Activated CD4-positive, alpha-beta memory T cell treated with anti-CD3 and anti-CD28 coated beads, Interleukin-2, amount 10 ng/mL, durations not matched to agents 7 days and 5 days (primary cell): ENCODE data around the gene SMURF2. TPM values are rescaled to one million over a fixed set of nuclear protein-coding genes. Genes with fewer than 3 reads are reported as not detected.
A peak's percentile ranks its signal among the peaks of the same experiment; 100 is the strongest.

Experiments
- CTCF ChIA-PET: fragments of 350-600 bp; sonication (Branson Sonifier 250); formaldehyde crosslinking; loops from one replicate; lab custom pipeline; 2021; ENCODE audit warnings: antibody characterized with exemption, inconsistent platforms; lab: Charles Lee
- POLR2A ChIA-PET: fragments of 350-600 bp; sonication (Branson Sonifier 250); formaldehyde crosslinking; loops from one replicate; lab custom pipeline; 2021; ENCODE audit warnings: antibody characterized with exemption; lab: Charles Lee
- DNase-seq: peaks from one replicate; pipeline ENCODE4 v3.0.0-alpha.2; 2020
- H3K27ac Mint-ChIP-seq: one replicate; pipeline ENCODE4 v1.8.0; 2021; ENCODE audit warnings: mild to moderate bottlenecking, mixed read lengths
- H3K27me3 Mint-ChIP-seq: one replicate; pipeline ENCODE4 v1.8.0; 2021; ENCODE audit warnings: mixed read lengths
- H3K36me3 Mint-ChIP-seq: one replicate; pipeline ENCODE4 v1.8.0; 2021; ENCODE audit warnings: low read depth, mixed read lengths
- H3K4me1 Mint-ChIP-seq: one replicate; pipeline ENCODE4 v1.8.0; 2021; ENCODE audit warnings: mixed read lengths
- H3K4me3 Mint-ChIP-seq: one replicate; pipeline ENCODE4 v1.8.0; 2021; ENCODE audit warnings: mild to moderate bottlenecking, mixed read lengths
- H3K9me3 Mint-ChIP-seq: one replicate; pipeline ENCODE4 v1.8.0; 2021; ENCODE audit warnings: mixed read lengths
- total RNA-seq, 2 experiments: library from RNA; stranded (reverse); gene quantifications; one replicate each; pipeline ENCODE4 v1.2.3, GENCODE V29; 2021

SMURF2 gene
- total RNA-seq, 2 experiments from 2014 or later, result 14.6 to 14.8 TPM

- no peaks in the 10 kb centered on the region for H3K27me3 Mint-ChIP-seq
- H3K27ac Mint-ChIP-seq, result no peak overlapping the region
- no peak overlapping the region for H3K4me3 Mint-ChIP-seq
- POLR2A ChIA-PET, result interaction anchor here (2.3 kb wide), 1 partner anchor 11 kb away, joined by 18 read pairs; the partner anchor contains the start of gene POLG2
- H3K9me3 Mint-ChIP-seq, result no peaks in the 10 kb centered on the region
- DNase-seq, result no peak
- H3K36me3 Mint-ChIP-seq, result peaks cover 74% of the 10 kb centered on the region
- peaks cover 34% of the 10 kb centered on the region for H3K4me1 Mint-ChIP-seq
- CTCF ChIA-PET, result no interaction called here
Measured at GRCh38 chr17:64509179-64509578, 152.9 kb downstream of the SMURF2 start.

DNA sequence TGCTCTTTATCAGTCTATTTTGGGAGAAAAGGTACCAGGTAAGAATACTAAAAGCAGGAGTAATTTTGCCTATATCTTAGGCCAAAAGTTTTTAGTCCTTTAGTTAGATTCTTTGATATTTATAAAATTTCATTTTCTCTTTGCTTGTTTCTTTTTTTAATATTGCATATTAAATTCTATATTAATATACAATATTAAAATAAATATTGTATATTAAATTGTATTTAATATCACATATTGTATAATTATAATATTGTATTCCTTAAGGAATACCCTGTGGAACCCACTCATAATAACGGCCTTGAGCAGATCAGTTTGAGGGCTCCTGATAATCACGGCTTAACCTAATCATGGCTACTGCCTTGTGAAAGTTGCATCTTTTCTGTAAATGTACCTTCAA is 153.4 kb downstream of the SMURF2 start:
- ChIA-PET CTCF (no interaction called here), POLR2A (interaction anchor here (2.3 kb wide), 1 partner anchor 11 kb away, joined by 18 read pairs; the partner anchor contains the start of gene POLG2)
- Mint-ChIP-seq H3K4me1 (peaks cover 39% of the 10 kb centered on the region), H3K9me3 (no peaks in the 10 kb centered on the region), H3K4me3 (peak overlapping the region; percentile 63), H3K27me3 (no peaks in the 10 kb centered on the region), H3K36me3 (peaks cover 74% of the 10 kb centered on the region), H3K27ac (no peak overlapping the region)
- DNase-seq, result no peak

- H3K4me3 Mint-ChIP-seq, result peak overlapping the region; percentile 99
- peaks cover 51% of the 10 kb centered on the region for H3K4me1 Mint-ChIP-seq
- no peaks in the 10 kb centered on the region for H3K27me3 Mint-ChIP-seq
- peak; percentile 41 for DNase-seq
- peak overlapping the region; percentile 100 for H3K27ac Mint-ChIP-seq
- peaks cover 78% of the 10 kb centered on the region for H3K36me3 Mint-ChIP-seq
- CTCF ChIA-PET, result interaction anchor here (0.7 to 5.4 kb wide), 9 partner anchors 10 to 142 kb away, joined by 3 to 52 read pairs (median 5); partner anchors contain the start of gene POLG2
- POLR2A ChIA-PET, result interaction anchor here (0.6 to 6.9 kb wide), 28 partner anchors 10 to 734 kb away, joined by 3 to 387 read pairs (median 6); partner anchors contain the start of genes CCDC47, DDX42, ERN1 and POLG2
- H3K9me3 Mint-ChIP-seq, result no peaks in the 10 kb centered on the region
Measured at GRCh38 chr17:64507413-64507782, 154.7 kb downstream of the SMURF2 start.

DNA sequence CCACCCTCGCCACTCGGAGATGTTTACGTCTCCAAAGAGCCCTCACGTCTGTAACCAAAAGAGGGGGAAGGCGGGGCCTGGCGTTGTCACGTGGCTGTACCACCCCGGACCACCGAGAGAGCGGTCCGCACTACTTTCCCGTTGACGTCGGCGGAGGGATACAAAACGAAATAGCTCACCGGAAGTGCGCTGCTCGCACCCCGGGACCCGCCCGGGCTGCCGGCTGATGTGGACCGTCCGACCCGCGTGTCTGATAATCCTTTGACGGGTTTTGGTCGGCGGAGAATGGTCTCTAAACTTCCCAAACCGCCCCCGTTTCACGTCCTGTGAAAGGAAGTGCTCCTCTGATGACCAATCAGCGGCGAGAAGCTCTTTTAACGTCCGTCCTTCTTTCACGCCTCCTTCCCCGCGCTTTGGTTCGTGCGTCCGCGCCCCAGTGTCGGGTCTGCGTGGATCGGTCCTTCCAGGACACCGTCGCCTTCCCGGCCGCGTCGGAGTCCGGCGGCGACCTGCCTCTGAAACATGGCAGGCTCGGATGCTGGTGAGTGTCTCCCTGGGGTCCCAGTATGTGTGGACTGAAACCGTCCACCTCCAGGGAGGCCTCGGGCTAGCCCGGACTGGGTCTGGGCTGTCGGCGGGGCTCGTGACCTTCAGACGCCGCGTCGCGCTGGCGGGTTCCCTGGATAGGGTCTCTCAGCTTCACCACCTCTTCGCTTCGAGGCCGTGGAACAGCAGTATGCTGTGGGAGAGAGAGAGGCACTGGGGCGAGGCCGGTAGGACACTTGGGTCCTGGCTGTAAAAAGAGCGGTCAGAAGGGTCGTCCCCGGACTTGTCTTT is 155.3 kb downstream of the SMURF2 start, which contains the start of gene CEP95:
Gene CEP95, plus strand, starts transcription at position 402 of the 837 bp plus-strand sequence. Its CDS starts 121 bp downstream, at position 523.
- peak; percentile 95 for DNase-seq
- peak within 1 kb of the TSS; percentile 99 for H3K4me3 Mint-ChIP-seq
- H3K9me3 Mint-ChIP-seq, result no peaks in the 10 kb centered on the region
- H3K27ac Mint-ChIP-seq, result peak within 1 kb of the TSS; percentile 100
- peaks cover 82% of the 10 kb centered on the region for H3K36me3 Mint-ChIP-seq
- H3K27me3 Mint-ChIP-seq, result no peaks in the 10 kb centered on the region
- POLR2A ChIA-PET, result interaction anchor here (0.6 to 6.9 kb wide), 44 partner anchors 10 to 733 kb away, joined by 3 to 387 read pairs (median 4); partner anchors contain the start of genes CCDC47, DDX42, ERN1 and POLG2
- CTCF ChIA-PET, result interaction anchor here (0.7 to 5.4 kb wide), 8 partner anchors 9 to 143 kb away, joined by 3 to 52 read pairs (median 6); partner anchors contain the start of gene POLG2
- H3K4me1 Mint-ChIP-seq, result peaks cover 57% of the 10 kb centered on the region

DNA sequence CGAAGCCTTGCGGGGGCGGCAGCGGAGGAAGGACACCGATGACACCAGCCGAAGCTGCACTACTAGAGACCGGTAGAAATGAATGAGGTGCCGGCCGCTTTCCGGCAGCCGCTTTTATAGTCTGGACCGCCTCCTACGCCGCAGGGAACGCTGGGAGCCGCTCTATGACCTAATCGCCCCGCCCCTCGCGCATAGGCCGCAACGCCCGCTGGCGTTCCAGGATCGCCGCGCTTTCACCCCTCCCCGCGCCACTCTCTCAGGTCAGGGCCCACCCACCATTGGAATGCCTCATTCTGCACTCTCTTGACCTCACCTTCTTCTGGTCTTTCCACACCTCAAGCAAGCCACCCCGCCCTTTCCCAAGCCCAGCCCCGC is 155.9 kb downstream of the SMURF2 start, which contains the start of gene DDX5:
Gene DDX5, minus strand, starts transcription at position 89 of the 375 bp plus-strand sequence. CDS start 170 bp downstream, outside the sequence.
- H3K36me3 Mint-ChIP-seq, result peaks cover 82% of the 10 kb centered on the region
- peak; percentile 98 for DNase-seq
- ChIA-PET CTCF (interaction anchor here (0.7 to 5.4 kb wide), 8 partner anchors 9 to 143 kb away, joined by 3 to 52 read pairs (median 6); partner anchors contain the start of gene POLG2), POLR2A (interaction anchor here (0.6 to 6.9 kb wide), 44 partner anchors 11 to 807 kb away, joined by 3 to 387 read pairs (median 4); partner anchors contain the start of genes CCDC47, DDX42, ERN1 and POLG2)
- H3K27me3 Mint-ChIP-seq, result no peaks in the 10 kb centered on the region
- peaks cover 60% of the 10 kb centered on the region for H3K4me1 Mint-ChIP-seq
- no peaks in the 10 kb centered on the region for H3K9me3 Mint-ChIP-seq
- H3K27ac Mint-ChIP-seq, result peak within 1 kb of the TSS; percentile 100
- H3K4me3 Mint-ChIP-seq, result peak within 1 kb of the TSS; percentile 99

DNA sequence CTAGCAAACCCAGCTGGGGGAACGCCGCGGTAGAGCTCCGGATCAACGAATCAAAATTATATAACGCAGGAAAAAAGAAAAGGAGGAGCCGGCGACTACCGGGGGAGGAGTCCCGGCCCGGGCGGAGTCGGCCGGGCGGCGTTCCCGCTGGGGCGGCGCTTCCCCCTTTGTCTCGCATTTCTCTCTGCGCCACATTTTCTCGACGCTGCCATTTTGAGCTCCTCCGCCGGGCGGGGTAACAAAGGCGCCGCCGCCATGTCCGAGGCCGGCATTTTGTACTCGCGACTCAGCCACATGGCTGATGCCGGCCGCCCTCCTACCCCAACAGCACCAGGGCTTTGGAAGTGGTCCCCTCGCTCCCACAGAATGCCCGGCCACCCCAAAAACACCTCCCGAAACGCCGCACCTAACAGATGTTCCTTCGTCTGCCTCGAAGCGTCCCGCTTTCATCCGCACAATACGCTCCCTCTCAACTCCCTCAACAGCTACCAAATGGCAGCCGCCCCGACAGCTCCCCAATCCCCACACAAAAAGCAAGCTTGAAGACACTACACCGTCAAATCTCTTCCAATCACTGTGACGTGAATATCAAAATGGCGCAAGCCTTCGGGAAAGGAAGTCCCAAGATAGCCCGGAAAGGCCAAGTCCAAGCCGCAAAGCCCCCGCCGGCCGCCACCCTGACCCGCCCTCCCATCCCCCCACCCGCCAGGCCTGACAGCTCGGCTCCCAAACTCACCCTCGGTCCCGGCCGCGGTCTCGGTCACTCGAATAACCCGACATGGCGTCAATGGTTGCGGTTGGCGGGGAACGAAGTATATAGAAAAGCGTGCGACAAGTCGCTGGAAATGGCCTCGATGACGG is 156.5 kb downstream of the SMURF2 start:
- peak overlapping the region; percentile 100 for H3K27ac Mint-ChIP-seq
- ChIA-PET POLR2A (interaction anchor here (0.6 to 6.9 kb wide), 56 partner anchors 8 to 807 kb away, joined by 3 to 387 read pairs (median 6); partner anchors contain the start of genes CCDC47, DDX42, ERN1 and POLG2), CTCF (interaction anchor here (1.0 to 5.4 kb wide), 7 partner anchors 8 to 199 kb away, joined by 3 to 52 read pairs (median 5); partner anchors contain the start of gene POLG2)
- H3K36me3 Mint-ChIP-seq, result peaks cover 83% of the 10 kb centered on the region
- peak overlapping the region; percentile 99 for H3K4me3 Mint-ChIP-seq
- peak; percentile 91 for DNase-seq
- no peaks in the 10 kb centered on the region for H3K27me3 Mint-ChIP-seq
- H3K4me1 Mint-ChIP-seq, result peaks cover 66% of the 10 kb centered on the region
- no peaks in the 10 kb centered on the region for H3K9me3 Mint-ChIP-seq

DNA sequence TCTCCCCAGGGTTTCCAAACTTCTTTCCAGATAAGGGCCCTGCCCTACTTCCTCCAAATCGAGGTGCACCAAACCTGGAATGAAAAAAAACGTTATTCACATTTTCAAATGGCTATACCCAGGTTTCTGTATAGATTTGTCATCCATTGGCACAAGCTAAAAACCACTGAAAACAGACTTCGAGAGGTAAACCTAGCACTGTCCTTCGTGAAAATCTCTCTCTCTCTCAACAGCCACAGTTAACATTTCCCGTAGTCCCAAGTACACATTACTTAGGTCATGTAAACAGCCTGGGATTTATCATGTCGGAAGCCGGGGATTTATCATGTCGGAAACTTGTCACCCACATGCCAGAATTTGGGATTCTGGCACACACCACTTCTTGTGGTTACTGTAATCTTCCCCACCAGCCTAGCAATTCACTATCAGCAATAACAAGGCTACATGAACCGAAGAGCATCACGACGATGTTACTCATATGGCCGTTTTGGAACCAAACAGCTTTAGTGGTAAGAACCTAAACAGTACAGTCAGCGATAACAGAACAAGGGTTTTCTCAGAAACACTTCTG is 157.3 kb downstream of the SMURF2 start:
- H3K4me1 Mint-ChIP-seq, result peaks cover 69% of the 10 kb centered on the region
- peaks cover 84% of the 10 kb centered on the region for H3K36me3 Mint-ChIP-seq
- H3K9me3 Mint-ChIP-seq, result no peaks in the 10 kb centered on the region
- no peaks in the 10 kb centered on the region for H3K27me3 Mint-ChIP-seq
- ChIA-PET POLR2A (interaction anchor here (0.6 to 6.9 kb wide), 47 partner anchors 9 to 804 kb away, joined by 3 to 387 read pairs (median 6); partner anchors contain the start of genes ERN1, POLG2, SMARCD2 and SMURF2), CTCF (interaction anchor here (1.0 to 5.4 kb wide), 7 partner anchors 7 to 198 kb away, joined by 3 to 52 read pairs (median 5); partner anchors contain the start of gene POLG2)
- peak overlapping the region; percentile 99 for H3K4me3 Mint-ChIP-seq
- H3K27ac Mint-ChIP-seq, result peak overlapping the region; percentile 100
- no peak for DNase-seq

- H3K27me3 Mint-ChIP-seq, result no peaks in the 10 kb centered on the region
- peak overlapping the region; percentile 99 for H3K4me3 Mint-ChIP-seq
- peaks cover 69% of the 10 kb centered on the region for H3K4me1 Mint-ChIP-seq
- CTCF ChIA-PET, result interaction anchor here (1.4 to 5.4 kb wide), 3 partner anchors 12 to 85 kb away, joined by 4 to 52 read pairs (median 8); no protein-coding TSS in a partner anchor
- no peak for DNase-seq
- peaks cover 88% of the 10 kb centered on the region for H3K36me3 Mint-ChIP-seq
- POLR2A ChIA-PET, result interaction anchor here (0.8 to 6.9 kb wide), 16 partner anchors 10 to 454 kb away, joined by 3 to 387 read pairs (median 6); partner anchors contain the start of genes POLG2 and SMURF2
- peak overlapping the region; percentile 100 for H3K27ac Mint-ChIP-seq
- no peaks in the 10 kb centered on the region for H3K9me3 Mint-ChIP-seq
Measured at GRCh38 chr17:64503821-64504768, 158.0 kb downstream of the SMURF2 start.

- Mint-ChIP-seq H3K27me3 (no peaks in the 10 kb centered on the region), H3K4me1 (peaks cover 70% of the 10 kb centered on the region), H3K36me3 (peaks cover 89% of the 10 kb centered on the region), H3K9me3 (no peaks in the 10 kb centered on the region), H3K4me3 (no peak overlapping the region), H3K27ac (no peak overlapping the region)
- ChIA-PET POLR2A (interaction anchor here (0.8 to 6.9 kb wide), 6 partner anchors 9 to 200 kb away, joined by 3 to 387 read pairs (median 6); partner anchors contain the start of gene POLG2), CTCF (interaction anchor here (2.2 to 5.4 kb wide), 2 partner anchors 11 to 84 kb away, joined by 8 to 52 read pairs; no protein-coding TSS in a partner anchor)
- DNase-seq, result no peak
Measured at GRCh38 chr17:64503341-64503740, 158.8 kb downstream of the SMURF2 start.

- Mint-ChIP-seq H3K9me3 (no peaks in the 10 kb centered on the region), H3K4me1 (peaks cover 71% of the 10 kb centered on the region), H3K36me3 (peaks cover 91% of the 10 kb centered on the region), H3K27me3 (no peaks in the 10 kb centered on the region), H3K4me3 (no peak overlapping the region), H3K27ac (no peak overlapping the region)
- no peak for DNase-seq
- POLR2A ChIA-PET, result interaction anchor here (1.5 to 6.9 kb wide), 5 partner anchors 8 to 159 kb away, joined by 3 to 387 read pairs (median 9); partner anchors contain the start of genes POLG2 and SMURF2
- CTCF ChIA-PET, result interaction anchor here (1.1 to 5.4 kb wide), 4 partner anchors 11 to 147 kb away, joined by 5 to 52 read pairs (median 7); no protein-coding TSS in a partner anchor
Measured at GRCh38 chr17:64502809-64503208, 159.3 kb downstream of the SMURF2 start.
